GM18870 (cell line): ENCODE measurements around the gene PIMREG.

Source experiments
- ATAC-seq: cut with Tn5 transposase; IDR thresholded peaks from one replicate; pipeline ENCODE4 v1.9.1; 2021; ENCODE audit warnings: moderate library complexity; ENCODE audit not compliant: unreplicated experiment

Gene PIMREG

DNA sequence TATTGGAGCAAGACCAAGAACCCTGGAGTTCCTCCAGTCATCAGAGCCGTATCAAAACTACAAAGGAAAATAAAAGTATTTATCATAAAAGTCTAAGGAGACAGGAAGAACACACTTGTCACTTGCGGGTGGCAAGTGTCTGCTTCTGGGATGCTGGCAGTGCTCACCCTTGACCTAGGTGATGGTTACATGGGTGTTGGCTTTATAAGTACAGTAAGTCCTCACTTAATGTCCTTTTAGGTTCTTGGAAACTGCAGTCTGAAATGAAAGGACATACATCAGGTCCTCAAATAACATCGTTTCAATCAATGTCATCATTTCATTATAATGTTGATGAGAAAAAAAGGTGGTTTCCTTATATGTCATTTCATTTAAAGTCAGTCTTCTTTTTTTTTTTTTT is 6.3 kb upstream of the PIMREG start:
- ATAC-seq, result no peak

DNA sequence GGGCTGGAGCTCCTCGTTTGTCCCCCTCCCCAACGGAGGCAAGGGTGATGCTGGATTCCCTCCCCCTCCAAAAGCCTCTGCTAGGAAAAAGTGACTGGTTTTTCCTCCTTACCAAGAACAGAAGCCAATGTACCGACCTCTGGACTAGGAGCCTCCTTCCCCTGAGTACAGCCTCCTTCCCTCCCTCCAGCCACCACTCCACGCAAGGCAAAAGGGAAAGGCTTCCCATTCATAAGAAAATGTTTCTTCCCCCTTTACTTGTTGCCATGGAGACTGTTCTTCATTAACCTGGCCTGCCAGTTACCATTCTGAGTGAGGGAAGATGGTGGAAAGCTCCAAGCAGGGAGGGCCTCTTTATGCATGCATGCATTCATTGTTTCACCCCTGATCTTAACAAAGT is 4.3 kb upstream of the PIMREG start:
- no peak for ATAC-seq

- no peak for ATAC-seq
Observed at GRCh38 chr17:6442775-6443174, 1.5 kb upstream of the PIMREG start.

DNA sequence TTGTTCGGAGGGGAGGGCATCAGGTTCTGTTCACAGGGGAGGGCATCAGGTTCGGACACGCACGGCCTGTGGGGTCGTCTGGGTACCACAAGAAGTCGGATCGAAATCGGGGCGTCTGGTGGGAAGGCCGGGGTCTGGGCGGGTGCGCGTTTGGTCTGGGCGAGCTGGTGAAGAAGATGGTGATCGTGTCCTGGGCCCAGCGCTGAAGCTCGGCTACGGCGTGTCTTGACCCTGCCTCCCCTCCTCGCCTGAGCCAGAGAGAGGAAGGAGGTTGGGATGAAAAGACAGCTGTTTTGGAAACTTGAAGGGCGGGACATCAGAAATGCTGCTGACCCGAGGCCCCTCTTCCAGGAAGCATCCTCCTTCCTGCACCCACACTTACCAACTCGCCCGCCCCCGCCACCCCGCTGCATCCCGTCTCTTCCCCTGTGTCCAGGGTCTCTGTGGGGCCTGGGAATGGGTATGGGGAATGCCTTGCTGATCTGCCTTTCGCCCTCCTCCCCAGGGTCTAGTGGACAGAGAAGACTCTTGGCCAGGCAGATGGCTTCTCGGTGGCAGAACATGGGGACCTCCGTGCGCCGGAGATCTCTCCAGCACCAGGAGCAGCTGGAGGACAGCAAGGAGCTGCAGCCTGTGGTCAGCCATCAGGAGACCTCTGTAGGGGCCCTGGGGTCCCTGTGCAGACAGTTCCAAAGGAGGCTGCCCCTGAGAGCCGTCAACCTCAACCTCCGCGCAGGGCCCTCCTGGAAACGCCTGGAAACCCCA is 498 bp downstream of the PIMREG start:
- no peak for ATAC-seq

DNA sequence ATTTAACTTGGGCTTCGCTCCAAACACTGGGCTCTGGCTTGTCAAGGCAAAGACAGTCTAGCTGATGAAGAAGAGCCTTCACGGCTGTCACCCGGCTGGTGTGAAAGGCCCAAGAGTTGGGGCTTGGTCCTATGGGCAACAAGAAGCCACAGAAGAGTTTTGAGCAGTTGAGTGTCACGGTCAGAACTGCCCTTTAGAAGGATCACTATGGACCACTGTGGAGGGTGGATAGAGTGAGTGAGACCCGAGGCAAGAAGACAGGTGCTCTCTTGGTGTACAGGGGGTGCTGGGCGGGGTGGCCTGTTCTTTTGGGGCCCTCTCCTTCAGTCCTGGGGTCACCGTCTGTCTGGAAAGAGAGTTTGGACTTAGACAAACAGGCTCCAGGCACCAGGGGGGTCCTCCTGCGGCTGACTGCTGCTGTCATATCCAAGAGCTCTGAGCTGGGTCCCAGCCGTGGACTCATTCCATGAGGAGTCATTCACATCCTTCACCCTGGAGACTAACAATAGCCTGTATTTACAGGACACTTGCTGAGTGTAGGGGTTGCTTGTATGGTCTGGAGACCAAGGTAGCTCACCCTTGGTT is 2.4 kb downstream of the PIMREG start:
- no peak for ATAC-seq

DNA sequence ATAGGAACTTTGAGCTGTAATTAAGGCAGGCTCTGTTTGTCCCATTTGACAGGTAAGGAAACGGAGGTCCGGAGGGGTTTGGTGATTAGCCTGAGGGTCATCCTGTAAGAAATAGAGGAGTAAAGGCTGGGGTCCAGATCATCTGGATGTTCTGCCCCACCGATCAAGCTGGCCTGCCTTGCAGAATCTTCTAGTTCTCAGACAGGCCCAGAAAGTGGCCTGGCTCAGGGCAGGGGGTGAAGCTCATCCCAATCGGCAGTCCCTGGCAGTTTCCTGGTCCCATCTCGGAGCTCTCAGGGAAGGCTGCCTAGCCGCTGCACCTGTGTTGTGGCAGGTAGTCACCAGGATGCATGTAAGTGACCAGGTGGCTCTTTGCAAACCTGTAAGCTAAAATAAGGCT is 4.2 kb downstream of the PIMREG start:
- ATAC-seq, result no peak

DNA sequence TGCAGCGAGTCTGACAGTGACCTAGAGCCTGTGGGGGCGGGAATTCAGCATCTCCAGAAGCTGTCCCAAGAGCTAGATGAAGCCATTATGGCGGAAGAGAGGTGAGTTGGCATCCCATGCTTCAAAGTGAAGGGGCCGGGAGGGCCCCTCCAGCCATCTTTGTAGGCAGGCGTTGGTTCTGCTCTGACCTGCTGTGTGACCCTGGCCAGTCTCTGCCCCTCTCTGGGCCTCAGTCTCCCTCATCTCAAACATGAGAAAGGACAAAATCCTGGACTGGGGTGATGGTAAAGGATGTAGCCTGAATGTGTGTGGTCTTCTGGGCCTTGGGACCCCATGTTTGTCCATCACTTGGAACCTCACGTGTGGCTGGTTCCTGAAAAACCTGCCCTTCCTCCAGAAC is 5.1 kb downstream of the PIMREG start:
- ATAC-seq, result no peak

DNA sequence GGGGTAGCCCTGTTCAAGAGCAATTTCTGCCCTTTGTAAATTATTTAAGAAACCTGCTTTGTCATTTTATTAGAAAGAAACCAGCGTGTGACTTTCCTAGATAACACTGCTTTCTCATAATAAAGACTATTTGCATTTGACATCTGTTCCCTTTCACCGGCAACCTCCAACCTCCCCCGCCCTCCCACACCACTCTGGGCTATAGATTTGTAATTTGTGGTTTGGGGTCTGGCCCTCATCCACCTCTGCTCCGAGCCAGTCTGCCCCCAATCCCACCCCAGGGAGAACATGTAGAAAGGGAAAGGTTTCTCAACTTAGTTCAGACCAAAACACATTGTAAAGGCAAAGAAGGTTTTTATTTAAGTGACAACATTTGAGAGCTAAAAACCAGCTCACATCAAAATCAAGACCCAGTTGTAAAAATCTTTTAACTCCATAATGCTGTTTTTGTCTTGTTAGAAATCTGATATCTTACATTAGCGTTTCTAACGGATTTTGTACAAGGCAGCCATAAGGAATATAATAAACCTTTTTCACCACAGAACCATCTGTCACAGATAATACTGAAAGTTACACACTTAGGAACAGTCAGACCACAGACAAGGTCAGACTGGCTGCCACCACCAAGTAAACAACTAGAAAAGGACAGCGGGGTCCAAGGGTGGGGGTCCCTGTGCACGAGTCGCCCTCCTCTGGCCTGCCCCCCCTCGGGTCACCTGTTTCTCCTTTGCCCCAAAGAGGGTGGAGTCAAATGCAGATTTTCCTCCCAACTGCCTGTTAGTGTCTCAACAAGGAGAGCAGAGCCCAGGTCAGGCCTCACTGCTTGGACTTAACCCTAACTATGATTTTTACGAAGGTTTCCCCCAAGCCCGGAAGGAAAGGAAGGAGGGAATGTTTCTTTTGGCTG is 6.9 kb downstream of the PIMREG start:
- ATAC-seq, result no peak

DNA sequence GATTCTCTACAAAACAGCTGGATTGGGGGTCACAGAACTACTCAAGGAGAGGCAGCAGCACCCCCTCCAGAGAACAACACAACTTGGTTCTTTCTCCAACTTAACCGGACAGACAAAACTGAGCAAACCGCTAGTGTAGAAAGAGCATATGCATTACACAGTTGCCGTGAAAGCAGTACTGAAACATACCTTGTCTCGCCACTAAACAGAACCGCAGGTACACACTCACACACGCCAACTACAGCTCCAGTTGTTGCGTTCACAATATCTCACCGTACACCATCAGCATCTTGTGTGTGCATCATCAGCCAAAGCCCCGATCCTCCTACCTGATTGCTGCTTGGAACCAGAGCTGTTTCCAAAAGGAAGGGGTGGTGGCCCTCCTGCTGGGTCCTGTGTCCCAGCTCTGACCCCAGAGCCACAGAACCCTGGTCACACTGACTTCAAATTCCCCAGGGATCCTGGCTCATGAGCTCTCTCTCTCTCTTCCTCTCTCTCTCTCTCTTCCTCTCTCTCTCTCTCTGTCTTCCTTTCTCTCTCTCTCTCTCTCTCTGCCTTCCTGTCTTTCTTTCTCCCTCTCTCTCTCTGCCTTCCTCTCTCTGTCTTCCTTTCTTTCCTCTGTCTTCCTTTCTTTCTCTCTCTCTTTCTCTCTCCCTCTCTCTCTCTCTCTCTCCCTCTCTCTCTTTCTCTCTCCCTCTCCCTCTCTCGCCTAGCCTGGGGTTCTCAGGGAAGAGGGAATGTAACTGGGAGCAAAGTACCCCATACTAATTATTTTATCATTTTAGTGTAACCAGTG is 8.4 kb downstream of the PIMREG start:
- ATAC-seq, result no peak

DNA sequence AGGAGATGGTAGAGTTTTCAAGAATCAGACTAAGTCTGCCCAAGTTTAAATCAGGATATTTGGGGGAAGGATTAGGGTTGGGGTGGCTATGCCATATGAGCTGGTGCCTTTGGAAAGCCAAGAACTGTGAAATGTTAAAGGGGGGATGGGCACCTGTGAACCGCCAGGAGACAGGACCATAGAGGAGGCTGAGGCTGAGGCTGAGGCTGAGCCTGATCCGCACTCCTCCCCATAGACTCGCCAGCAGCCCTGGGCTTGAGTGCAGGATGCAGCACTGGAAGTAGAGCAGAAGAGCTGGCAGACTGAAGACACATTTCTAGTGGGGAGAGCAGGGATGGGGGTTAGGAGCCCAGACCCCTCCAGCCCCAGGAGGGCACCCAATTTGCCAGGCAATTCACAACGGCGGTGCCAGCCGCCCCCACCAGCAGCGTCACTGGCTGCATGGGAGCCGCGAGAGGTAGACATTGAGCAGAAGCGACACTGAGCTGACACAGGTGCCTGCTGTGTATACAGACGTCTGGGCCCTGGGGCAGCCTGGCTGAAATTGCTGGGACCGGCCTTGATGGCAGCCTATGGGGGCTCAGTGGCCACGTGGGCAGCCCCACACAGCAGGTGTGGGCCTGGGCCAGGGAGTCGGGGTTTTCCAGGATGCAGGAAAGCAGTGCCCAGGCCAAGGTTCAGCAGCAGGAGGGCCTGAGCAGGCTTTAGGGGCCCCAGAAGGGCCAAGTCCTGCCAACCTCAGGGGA is 9.2 kb downstream of the PIMREG start:
- ATAC-seq, result no peak

- no peak for ATAC-seq
Observed at GRCh38 chr17:6454495-6455320, 10.5 kb downstream of the PIMREG start.

DNA sequence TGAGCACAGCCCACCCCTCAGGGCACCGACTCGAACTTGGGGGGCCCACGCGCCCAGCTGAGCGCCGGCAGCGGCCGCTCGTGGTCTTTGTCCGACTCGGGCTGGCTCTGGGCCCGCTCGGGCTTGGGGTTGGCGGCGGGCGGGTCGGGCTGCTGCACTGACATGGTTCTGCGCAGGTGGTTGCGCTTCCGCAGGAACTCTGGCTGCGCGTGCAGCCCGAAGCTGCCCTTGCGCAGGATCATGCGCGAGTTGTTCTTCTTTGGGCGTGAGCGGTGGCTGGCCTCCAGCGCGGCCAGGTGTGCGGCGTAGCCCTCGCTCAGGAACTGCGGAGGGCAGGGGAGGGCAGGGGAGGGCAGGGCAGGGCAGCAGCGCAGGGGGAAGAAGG is 11.1 kb downstream of the PIMREG start:
- no peak for ATAC-seq

DNA sequence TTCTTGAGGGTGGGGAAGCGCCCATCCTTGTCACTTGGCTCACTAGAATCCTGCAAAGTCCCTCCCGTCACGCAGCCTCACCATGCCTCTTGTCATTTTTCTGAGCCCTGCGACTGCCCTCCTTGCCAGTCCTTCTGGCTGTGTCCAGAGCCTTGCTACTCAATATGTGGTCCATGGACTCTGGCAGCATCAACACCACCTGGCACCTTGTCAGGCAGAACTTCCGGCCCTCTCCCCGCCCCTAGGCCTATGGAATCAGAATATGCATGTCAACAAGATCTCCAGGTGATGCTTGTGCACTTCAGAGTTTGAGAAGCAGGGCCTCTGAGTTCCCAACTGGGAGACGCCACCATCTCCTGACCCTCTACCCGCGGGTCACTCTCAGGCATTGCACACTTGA is 12.1 kb downstream of the PIMREG start:
- no peak for ATAC-seq

- no peak for ATAC-seq
Observed at GRCh38 chr17:6456914-6457687, 12.8 kb downstream of the PIMREG start.

GRCh38 chr17:6457688-6458459 is 13.6 kb downstream of the PIMREG start:
- ATAC-seq, result no peak

GRCh38 chr17:6458460-6458950 is 14.2 kb downstream of the PIMREG start:
- no peak for ATAC-seq

DNA sequence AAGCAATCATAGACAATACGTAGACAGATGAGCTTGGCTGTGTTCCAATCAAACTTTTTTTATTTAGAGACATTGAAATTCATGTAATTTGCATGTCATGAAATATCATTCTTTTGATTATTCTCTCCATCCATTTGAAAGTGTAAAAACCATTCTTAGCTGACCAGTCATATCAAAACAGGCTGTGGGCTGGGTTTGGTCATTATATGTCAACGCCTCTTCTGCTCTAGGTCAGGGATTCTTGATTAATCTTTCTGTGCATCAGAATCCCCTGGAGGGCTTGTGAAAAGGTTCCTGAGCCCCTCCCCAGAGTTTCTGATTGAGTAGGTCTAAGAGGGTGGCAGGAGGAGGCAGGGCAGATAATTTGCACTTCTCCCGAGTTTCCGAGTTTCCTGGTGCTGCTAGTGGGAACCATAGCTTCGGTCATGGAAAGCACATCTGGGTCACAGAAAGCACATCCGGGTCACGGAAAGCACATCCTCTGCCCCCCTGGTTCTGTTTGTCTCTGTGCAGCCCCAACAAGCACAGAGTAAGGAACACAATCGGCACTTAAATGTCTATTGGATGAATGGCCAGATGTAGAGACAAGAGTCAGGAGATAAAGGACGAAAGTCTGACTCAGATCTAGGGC is 16.4 kb downstream of the PIMREG start:
- no peak for ATAC-seq
